Left ventricle myocardium inferior (tissue), 1 donor: ENCODE results near the gene GLP2R. TPM values are rescaled to one million over a fixed set of nuclear protein-coding genes. Genes with fewer than 3 reads are reported as not detected.

ENCODE experiments used
- DNase-seq: peaks from one replicate; pipeline ENCODE4 v3.0.0-alpha.2; 2020
- H3K27ac ChIP-seq: fragments of 200-600 bp; replicated peaks from 2 replicates; pipeline ENCODE4 v1.8.0; 2021
- H3K27me3 ChIP-seq: fragments of 200-600 bp; 2 replicates; pipeline ENCODE4 v1.8.0; 2021; ENCODE audit warnings: low read depth
- H3K36me3 ChIP-seq: fragments of 200-600 bp; 2 replicates; pipeline ENCODE4 v1.8.0; 2021
- H3K4me1 ChIP-seq: fragments of 200-600 bp; 2 replicates; pipeline ENCODE4 v1.8.0; 2021
- H3K4me3 ChIP-seq: fragments of 200-600 bp; 2 replicates; pipeline ENCODE4 v1.8.0; 2021; ENCODE audit warnings: mild to moderate bottlenecking, moderate library complexity
- H3K9me3 ChIP-seq: fragments of 200-600 bp; replicated peaks from 2 replicates; pipeline ENCODE4 v1.8.0; 2021
- intact Hi-C: fragments of 100-400 bp; cut with micrococcal nuclease; formaldehyde crosslinking; loops from one replicate; pipeline ENCODE4 v1.11.0; 2022
- total RNA-seq: library from RNA; stranded (reverse); fragmentation: NEBNext Ultra II Directional; extraction: Animal tissue kit (Norgen Biotek cat#: 25700); gene quantifications from one replicate; pipeline ENCODE4 v1.2.1, GENCODE V29; 2021
- TF ChIP-seq, protein P1 (sequence below): fragments of 200-600 bp; IDR thresholded peaks from 2 replicates; pipeline ENCODE4 v1.8.0; 2021; ENCODE audit warnings: antibody characterized with exemption, mild to moderate bottlenecking, borderline replicate concordance
- donor health status: DM: no; HTN: yes; CAD: no; lungs with severe emphysema.

The GLP2R gene
- total RNA-seq, 1 donor from 2014 or later = not detected

GRCh38 chr17:9941305-9941704 is 115.6 kb downstream of the GLP2R start:
- intact Hi-C loops = no loop called here
- Histone ChIP-seq H3K4me1 (peaks cover 19% of the 10 kb centered on the region), H3K27me3 (no peaks in the 10 kb centered on the region), H3K36me3 (peaks cover 67% of the 10 kb centered on the region), H3K4me3 (no peak overlapping the region), H3K9me3 (peaks cover 15% of the 10 kb centered on the region), H3K27ac (no peak overlapping the region)
- TF ChIP-seq, protein P1, sequence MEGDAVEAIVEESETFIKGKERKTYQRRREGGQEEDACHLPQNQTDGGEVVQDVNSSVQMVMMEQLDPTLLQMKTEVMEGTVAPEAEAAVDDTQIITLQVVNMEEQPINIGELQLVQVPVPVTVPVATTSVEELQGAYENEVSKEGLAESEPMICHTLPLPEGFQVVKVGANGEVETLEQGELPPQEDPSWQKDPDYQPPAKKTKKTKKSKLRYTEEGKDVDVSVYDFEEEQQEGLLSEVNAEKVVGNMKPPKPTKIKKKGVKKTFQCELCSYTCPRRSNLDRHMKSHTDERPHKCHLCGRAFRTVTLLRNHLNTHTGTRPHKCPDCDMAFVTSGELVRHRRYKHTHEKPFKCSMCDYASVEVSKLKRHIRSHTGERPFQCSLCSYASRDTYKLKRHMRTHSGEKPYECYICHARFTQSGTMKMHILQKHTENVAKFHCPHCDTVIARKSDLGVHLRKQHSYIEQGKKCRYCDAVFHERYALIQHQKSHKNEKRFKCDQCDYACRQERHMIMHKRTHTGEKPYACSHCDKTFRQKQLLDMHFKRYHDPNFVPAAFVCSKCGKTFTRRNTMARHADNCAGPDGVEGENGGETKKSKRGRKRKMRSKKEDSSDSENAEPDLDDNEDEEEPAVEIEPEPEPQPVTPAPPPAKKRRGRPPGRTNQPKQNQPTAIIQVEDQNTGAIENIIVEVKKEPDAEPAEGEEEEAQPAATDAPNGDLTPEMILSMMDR = no peak
- peak; percentile 4 for DNase-seq

Other genes with a start within 250 kb of the GLP2R start
- gene CFAP52, start 249.3 kb upstream of the GLP2R start, total RNA-seq = not detected
- 0.08 TPM for gene USP43, start 180.4 kb upstream of the GLP2R start, total RNA-seq
- gene DHRS7C, start 34.3 kb upstream of the GLP2R start, total RNA-seq = 3.1 TPM
- gene GSG1L2, start 3.8 kb upstream of the GLP2R start, total RNA-seq = not detected
- gene RCVRN, start 79.3 kb downstream of the GLP2R start, total RNA-seq = 0.47 TPM